ENCODE results near the gene C10orf90.

Gene C10orf90

DNA sequence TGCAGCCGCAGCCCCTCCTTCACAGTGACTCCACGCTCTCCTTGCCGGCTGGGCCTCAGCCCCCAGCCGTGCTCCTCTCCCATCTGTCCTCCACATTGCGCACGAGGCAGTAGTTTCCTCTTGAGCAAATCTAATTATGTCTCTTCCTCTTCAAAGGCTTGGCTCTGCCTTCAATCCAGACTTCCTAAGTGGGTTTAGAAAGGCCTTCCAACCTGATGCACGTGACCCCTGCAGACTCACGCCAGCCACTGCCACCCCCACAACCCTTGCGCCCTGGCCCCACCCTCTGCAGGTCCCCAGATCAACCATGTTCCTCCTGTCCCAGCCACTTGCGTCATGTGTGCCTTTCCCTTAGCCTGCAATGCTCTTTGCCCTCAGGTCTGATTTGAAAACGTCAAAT is 207.2 kb downstream of the C10orf90 start:
- no peak for DNase-seq (ENCODE audit: low read depth)

DNA sequence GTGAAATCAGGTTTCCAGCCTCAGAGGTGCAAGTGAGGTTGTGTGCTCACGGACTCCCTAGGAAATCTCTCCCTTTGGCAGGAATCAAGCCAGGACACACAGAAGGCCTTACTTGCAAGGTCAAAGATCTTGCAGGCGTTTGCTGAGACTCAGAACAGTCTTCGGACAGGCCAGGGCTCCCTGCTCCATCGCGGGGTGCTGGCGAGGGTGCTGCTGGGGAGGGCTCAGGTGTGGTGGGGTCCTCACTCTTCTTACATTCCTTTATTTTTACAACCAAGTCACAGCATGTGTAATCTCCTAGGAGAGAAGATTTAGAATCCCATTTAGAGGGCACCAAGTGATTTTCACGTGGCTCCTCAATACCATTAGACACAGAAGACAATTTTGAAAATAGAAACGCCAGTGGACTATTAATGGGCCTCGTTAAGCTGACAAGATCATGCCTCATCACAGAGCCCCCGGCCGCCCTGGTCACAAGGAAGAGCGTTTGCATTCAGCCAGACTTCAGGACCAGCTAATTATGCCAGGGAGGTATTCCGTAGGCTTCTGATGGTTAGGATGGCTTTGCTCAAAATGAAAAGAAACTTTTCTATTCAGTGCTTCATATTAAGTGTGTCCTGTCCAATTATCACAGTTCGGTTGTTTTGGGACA is 209.1 kb downstream of the C10orf90 start:
- DNase-seq (ENCODE audit: low read depth): no peak

- no peak for DNase-seq (ENCODE audit: low read depth)
Measured at GRCh38 chr10:126459878-126460481, 210.5 kb downstream of the C10orf90 start.

- no peak for DNase-seq (ENCODE audit: low read depth)
Measured at GRCh38 chr10:126459032-126459831, 211.3 kb downstream of the C10orf90 start.

DNA sequence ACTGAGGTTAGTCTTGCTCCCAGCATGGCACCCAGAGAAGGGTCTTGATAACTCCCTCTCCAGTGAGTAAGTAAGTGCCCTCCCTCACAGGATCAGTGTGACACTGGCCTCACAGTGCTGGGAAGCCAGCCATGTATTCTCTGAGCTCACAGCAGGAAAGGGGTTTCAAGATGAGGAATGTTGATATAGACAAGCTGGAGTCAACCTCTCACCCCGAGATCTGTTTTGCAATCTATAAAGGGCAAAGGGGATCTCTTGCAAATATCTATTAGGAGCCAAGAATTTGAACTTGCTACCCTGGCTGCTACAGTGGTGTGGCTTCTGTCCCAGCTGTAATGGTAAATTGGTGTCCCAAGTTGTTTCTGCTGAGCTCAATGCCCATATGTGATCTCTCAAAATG is 212.0 kb downstream of the C10orf90 start:
- no peak for DNase-seq (ENCODE audit: low read depth)

DNA sequence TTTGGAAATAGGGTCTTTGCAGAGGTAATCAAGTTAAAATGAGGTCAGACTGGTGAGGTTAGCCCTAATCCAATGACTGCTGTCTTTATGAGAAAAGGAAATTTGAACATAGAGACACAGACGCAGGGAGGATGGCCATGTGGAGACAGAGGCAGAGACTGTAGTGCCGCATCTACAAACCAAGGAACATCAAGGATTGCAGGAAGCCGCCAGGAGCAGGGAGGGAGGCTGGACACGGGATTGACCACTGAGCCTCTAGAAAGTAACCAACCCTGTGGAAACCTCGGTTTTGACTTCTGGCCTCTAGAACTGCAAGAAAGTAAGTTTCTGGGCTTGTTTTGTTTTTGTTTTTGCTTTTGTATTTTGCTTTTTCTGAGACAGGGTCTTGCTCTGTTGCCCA is 213.9 kb downstream of the C10orf90 start:
- no peak for DNase-seq (ENCODE audit: low read depth)

- DNase-seq (ENCODE audit: low read depth): no peak
Measured at GRCh38 chr10:126455766-126456405, 214.6 kb downstream of the C10orf90 start.

- DNase-seq (ENCODE audit: low read depth): no peak
Measured at GRCh38 chr10:126455036-126455765, 215.3 kb downstream of the C10orf90 start.

DNA sequence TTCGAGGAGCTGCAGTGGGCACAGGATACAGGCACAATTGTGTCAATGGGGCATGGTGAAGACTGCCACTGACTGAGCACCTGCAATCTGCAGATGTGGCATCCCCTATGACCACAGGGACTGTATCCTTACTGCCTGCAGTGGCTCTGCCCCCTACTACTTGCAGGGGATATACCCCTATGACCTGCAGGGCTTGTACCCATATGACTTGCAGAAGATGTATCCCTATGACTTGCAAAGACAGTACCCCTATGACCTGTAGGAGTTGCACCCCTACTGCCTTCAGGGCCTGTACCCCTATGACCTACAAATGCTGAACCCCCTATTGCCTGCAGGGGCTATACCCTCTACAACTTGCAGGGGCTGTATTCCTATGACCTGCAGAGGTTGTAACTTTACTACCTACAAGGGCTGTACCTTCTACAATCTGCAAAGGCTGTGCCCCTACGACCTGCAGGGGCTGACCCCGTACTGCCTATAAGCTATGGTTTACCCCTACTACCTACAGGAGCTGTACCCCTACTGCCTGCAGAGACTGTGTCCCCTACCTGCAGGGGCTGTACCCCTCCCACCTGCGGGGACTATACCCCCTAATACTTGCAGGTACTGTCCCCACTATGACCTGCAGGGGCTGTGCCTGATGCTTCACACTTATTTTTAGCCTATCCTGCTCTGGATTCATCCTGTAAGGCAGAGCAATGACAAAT is 216.3 kb downstream of the C10orf90 start:
- DNase-seq (ENCODE audit: low read depth): no peak

GRCh38 chr10:126452245-126452644 is 218.2 kb downstream of the C10orf90 start:
- DNase-seq (ENCODE audit: low read depth): no peak

- DNase-seq (ENCODE audit: low read depth): no peak
Measured at GRCh38 chr10:126448091-126448490, 222.4 kb downstream of the C10orf90 start.

GRCh38 chr10:126439942-126440341 is 230.6 kb downstream of the C10orf90 start:
- no peak for DNase-seq (ENCODE audit: low read depth)

DNA sequence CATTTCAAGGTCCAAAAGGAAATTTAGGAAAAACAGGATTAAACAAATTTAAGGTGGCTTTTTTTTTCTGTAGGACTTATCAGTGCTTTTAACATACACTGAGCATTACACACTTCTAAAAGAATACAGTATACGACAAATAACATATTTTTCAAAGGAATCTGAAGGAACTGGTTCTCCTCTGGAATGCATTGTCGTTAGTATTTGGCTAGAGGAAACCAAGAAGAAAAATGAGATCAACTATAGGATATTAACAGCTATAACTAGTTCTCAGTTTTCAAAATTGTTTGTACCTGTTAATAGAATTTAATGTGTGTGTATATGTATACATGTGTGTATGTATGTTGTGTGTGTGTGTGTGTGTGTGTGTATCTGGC is 232.1 kb downstream of the C10orf90 start:
- DNase-seq (ENCODE audit: low read depth): no peak

GRCh38 chr10:126437635-126438406 is 232.7 kb downstream of the C10orf90 start:
- DNase-seq (ENCODE audit: low read depth): no peak

GRCh38 chr10:126434235-126434634 is 236.3 kb downstream of the C10orf90 start:
- no peak for DNase-seq (ENCODE audit: low read depth)

DNA sequence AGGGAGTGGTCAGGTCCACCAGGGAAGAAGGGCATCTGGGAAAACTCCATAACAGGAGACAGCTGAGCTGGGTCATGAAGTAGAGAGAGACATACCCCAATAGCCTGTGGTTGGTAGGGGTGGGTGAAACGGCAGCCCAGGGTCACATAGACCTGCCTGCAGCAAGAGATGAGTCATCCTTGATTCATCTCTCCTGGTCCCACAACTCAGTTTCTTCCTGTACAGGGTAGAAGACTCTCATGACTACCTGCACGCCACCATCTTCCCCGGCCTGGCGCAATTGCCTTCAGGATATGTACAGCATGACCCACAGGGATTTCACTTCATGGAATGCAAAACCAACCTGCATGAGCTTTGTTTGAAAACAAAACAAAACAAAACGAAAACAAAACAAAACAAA is 237.1 kb downstream of the C10orf90 start:
- no peak for DNase-seq (ENCODE audit: low read depth)

DNA sequence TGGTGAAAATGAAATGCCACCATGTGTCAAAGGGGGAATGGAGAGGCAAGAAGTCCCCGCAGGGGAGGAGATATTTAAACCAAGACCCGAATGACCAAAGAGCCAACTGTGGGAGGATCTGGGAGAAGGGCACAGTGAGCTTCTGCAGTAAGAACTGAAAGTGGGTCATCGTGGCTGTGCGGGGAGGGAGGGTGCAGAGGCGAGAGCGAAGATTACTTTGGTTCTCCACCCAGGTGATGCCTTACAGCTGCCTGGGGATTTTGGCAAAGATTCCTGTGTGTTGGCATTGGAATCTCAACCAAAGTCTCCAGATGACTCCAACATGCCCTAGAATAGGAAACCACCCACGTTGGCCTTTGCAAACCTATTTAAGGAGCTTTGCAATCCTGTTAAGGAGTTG is 238.0 kb downstream of the C10orf90 start:
- DNase-seq (ENCODE audit: low read depth): no peak

- no peak for DNase-seq (ENCODE audit: low read depth)
Measured at GRCh38 chr10:126431816-126432215, 238.7 kb downstream of the C10orf90 start.

DNA sequence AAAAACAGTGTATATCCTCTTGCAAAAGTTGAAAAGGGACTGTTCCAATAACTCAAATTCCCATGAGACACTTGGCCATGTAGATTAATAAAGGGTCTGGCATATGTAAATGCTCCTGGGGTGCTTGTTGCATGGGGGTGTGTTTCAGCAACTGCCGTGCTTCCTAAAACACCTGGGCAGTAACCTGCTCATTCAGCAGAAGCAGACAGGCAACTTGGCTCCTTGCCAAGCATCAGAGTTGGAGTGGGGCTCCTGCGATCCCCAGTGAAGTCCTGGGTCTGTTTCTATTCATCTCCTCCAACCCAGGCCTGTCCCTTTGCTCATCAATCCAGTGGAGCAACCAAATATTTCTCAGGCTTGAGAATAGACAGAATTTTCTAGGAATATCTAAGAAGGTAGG is 240.0 kb downstream of the C10orf90 start:
- no peak for DNase-seq (ENCODE audit: low read depth)

- no peak for DNase-seq (ENCODE audit: low read depth)
Measured at GRCh38 chr10:126429275-126429674, 241.2 kb downstream of the C10orf90 start.
